ENCODE measurements around the gene TBCA.

- TF ChIP-seq EP300 (IDR thresholded peaks at IDR 0.05) (no peak), POLR2A (IDR thresholded peaks at IDR 0.05; ENCODE audit: low read depth) (no peak), POLR2AphosphoS5 (IDR thresholded peaks at IDR 0.05) (no peak)
- TF ChIP-seq, protein P1, sequence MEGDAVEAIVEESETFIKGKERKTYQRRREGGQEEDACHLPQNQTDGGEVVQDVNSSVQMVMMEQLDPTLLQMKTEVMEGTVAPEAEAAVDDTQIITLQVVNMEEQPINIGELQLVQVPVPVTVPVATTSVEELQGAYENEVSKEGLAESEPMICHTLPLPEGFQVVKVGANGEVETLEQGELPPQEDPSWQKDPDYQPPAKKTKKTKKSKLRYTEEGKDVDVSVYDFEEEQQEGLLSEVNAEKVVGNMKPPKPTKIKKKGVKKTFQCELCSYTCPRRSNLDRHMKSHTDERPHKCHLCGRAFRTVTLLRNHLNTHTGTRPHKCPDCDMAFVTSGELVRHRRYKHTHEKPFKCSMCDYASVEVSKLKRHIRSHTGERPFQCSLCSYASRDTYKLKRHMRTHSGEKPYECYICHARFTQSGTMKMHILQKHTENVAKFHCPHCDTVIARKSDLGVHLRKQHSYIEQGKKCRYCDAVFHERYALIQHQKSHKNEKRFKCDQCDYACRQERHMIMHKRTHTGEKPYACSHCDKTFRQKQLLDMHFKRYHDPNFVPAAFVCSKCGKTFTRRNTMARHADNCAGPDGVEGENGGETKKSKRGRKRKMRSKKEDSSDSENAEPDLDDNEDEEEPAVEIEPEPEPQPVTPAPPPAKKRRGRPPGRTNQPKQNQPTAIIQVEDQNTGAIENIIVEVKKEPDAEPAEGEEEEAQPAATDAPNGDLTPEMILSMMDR (IDR thresholded peaks at IDR 0.05), result no peak
These were observed 48.8 kb upstream of the TBCA start for GRCh38 chr5:77824981-77825380.
